Measurements from ENCODE around the gene HCN4. TPM values are rescaled to one million over a fixed set of nuclear protein-coding genes. Genes with fewer than 3 reads are reported as not detected.

The HCN4 gene
- total and polyA plus RNA-seq, 2 experiments from 2014 or later: 2.4 to 10.6 TPM

DNA sequence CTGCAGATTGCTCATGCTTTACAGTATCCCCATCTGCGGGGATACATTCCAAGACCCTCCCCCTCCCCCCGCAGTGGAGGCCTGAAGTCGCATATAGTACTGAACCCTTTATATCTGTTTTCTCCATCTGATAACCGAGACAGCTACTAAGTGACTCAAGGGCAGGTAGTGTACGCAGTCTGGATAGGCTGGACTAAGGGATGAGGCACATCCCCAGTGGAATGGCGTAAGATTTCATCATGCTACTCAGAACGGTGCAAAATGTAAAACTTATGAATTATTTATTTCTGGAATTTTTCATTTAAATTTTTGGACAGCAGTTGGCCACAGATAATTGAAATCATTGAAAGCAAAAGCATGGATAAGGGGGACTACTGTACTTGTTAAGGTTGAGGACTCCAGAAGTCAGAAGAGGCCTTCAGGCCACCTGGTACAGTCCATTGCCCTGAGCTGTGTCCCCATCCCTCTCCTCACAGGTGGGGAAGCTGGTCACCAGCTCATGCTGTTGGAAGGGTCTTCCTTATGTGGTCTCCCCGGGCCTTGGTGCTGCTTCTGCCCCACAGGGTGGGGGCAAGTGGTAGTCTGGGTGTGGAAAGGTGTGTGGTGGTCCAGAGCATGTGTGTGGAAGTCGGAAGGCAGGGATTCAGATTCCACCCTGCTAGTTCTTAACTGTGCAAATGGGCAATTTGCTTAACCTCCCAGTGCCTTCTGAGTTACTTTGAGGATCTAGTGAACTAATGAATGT lies 72.0 kb downstream of the HCN4 start (continued):
- TF ChIP-seq, protein P1, sequence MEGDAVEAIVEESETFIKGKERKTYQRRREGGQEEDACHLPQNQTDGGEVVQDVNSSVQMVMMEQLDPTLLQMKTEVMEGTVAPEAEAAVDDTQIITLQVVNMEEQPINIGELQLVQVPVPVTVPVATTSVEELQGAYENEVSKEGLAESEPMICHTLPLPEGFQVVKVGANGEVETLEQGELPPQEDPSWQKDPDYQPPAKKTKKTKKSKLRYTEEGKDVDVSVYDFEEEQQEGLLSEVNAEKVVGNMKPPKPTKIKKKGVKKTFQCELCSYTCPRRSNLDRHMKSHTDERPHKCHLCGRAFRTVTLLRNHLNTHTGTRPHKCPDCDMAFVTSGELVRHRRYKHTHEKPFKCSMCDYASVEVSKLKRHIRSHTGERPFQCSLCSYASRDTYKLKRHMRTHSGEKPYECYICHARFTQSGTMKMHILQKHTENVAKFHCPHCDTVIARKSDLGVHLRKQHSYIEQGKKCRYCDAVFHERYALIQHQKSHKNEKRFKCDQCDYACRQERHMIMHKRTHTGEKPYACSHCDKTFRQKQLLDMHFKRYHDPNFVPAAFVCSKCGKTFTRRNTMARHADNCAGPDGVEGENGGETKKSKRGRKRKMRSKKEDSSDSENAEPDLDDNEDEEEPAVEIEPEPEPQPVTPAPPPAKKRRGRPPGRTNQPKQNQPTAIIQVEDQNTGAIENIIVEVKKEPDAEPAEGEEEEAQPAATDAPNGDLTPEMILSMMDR (conservative IDR thresholded peaks at IDR 0.05; ENCODE audit: low read depth in 2 of 2): no peak
- TF ChIP-seq JUNB (IDR thresholded peaks at IDR 0.05; ENCODE audit: unreplicated experiment) (no peak), CREB1 (CRISPR knock-in tag; IDR thresholded peaks at IDR 0.05; ENCODE audit: low read depth) (no peak), POLR2AphosphoS5 (IDR thresholded peaks at IDR 0.05; ENCODE audit: low read depth) (no peak)
- TF ChIP-seq, protein P2, sequence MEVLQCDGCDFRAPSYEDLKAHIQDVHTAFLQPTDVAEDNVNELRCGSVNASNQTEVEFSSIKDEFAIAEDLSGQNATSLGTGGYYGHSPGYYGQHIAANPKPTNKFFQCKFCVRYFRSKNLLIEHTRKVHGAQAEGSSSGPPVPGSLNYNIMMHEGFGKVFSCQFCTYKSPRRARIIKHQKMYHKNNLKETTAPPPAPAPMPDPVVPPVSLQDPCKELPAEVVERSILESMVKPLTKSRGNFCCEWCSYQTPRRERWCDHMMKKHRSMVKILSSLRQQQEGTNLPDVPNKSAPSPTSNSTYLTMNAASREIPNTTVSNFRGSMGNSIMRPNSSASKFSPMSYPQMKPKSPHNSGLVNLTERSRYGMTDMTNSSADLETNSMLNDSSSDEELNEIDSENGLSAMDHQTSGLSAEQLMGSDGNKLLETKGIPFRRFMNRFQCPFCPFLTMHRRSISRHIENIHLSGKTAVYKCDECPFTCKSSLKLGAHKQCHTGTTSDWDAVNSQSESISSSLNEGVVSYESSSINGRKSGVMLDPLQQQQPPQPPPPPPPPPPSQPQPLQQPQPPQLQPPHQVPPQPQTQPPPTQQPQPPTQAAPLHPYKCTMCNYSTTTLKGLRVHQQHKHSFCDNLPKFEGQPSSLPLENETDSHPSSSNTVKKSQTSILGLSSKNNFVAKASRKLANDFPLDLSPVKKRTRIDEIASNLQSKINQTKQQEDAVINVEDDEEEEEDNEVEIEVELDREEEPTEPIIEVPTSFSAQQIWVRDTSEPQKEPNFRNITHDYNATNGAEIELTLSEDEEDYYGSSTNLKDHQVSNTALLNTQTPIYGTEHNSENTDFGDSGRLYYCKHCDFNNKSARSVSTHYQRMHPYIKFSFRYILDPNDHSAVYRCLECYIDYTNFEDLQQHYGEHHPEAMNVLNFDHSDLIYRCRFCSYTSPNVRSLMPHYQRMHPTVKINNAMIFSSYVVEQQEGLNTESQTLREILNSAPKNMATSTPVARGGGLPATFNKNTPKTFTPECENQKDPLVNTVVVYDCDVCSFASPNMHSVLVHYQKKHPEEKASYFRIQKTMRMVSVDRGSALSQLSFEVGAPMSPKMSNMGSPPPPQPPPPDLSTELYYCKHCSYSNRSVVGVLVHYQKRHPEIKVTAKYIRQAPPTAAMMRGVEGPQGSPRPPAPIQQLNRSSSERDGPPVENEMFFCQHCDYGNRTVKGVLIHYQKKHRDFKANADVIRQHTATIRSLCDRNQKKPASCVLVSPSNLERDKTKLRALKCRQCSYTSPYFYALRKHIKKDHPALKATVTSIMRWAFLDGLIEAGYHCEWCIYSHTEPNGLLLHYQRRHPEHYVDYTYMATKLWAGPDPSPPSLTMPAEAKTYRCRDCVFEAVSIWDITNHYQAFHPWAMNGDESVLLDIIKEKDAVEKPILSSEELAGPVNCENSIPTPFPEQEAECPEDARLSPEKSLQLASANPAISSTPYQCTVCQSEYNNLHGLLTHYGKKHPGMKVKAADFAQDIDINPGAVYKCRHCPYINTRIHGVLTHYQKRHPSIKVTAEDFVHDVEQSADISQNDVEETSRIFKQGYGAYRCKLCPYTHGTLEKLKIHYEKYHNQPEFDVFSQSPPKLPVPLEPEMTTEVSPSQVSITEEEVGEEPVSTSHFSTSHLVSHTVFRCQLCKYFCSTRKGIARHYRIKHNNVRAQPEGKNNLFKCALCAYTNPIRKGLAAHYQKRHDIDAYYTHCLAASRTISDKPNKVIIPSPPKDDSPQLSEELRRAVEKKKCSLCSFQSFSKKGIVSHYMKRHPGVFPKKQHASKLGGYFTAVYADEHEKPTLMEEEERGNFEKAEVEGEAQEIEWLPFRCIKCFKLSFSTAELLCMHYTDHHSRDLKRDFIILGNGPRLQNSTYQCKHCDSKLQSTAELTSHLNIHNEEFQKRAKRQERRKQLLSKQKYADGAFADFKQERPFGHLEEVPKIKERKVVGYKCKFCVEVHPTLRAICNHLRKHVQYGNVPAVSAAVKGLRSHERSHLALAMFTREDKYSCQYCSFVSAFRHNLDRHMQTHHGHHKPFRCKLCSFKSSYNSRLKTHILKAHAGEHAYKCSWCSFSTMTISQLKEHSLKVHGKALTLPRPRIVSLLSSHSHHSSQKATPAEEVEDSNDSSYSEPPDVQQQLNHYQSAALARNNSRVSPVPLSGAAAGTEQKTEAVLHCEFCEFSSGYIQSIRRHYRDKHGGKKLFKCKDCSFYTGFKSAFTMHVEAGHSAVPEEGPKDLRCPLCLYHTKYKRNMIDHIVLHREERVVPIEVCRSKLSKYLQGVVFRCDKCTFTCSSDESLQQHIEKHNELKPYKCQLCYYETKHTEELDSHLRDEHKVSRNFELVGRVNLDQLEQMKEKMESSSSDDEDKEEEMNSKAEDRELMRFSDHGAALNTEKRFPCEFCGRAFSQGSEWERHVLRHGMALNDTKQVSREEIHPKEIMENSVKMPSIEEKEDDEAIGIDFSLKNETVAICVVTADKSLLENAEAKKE (CRISPR knock-in tag; IDR thresholded peaks at IDR 0.05): no peak

DNA sequence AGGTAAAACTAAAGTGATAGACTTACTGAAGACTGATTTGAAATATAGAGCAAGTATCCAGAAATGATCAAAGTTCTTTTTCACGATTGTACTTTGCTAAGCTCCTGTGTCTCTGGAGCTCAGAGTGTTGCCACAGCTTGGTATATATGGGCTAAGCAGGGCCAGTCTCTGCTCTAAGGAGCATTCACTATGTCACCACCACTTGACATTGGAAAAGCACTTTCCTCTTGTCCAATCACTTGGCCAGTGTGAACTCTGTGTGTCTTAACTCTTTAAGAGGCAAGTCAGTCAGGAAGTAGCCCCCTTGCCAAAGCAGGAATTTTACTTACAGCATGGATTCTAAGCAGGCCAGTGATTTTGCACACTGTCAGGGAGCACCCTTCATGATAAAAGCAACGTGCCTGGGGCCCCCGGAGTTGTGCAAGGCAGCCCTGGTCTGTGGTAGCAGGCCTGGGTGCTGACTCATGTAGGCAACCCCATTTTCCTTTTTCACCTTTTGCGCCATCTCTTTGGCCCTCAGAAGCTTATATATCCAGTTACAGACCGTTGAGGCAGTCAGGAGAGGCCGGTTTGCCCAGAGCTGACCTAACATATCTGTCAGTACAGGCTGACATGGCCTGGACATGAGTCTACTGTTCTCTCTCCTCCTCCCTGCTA lies 73.0 kb downstream of the HCN4 start:
- Histone ChIP-seq H3K27ac (ENCODE audit: low read depth) (no peak overlapping the region), H3K4me2 (no peak overlapping the region), H4K20me1 (replicated peaks; ENCODE audit: insufficient read depth) (0 out of 2 replicates have a peak, but pooled peaks cover 4% of the 10 kb centered on the region), H3K79me2 (replicated peaks; ENCODE audit: insufficient read depth) (no peaks in the 10 kb centered on the region), H3K9me2 (ENCODE audit: insufficient read depth) (no peaks in the 10 kb centered on the region), H3F3A (replicated peaks; ENCODE audit: low read depth) (no peaks in the 10 kb centered on the region), H3K4me3 (no peak overlapping the region), H2AFZ (no peak overlapping the region), H3K4me1 (ENCODE audit: insufficient read depth) (no peaks in the 10 kb centered on the region), H3K36me3 (ENCODE audit: insufficient read depth) (peaks cover 8% of the 10 kb centered on the region), H3K27me3 (ENCODE audit: insufficient read depth) (no peaks in the 10 kb centered on the region)
- H3K27ac Mint-ChIP-seq: peak overlapping the region; percentile 67; the same call in 1 of the 2 replicates
- ATAC-seq (no peak), DNase-seq (ENCODE audit: low spot score) (no peak)
- H3K4me3 Mint-ChIP-seq: no peak overlapping the region
- peaks cover 3% of the 10 kb centered on the region for H3K27me3 Mint-ChIP-seq (ENCODE audit: insufficient read depth, low read depth, poor library complexity)
- H3K4me1 Mint-ChIP-seq: no peaks in the 10 kb centered on the region
- H3K36me3 Mint-ChIP-seq (ENCODE audit: low read depth): peaks cover 19% of the 10 kb centered on the region; the same call in 2 of the 3 replicates
- TF ChIP-seq ZNF114 (CRISPR knock-in tag; IDR thresholded peaks at IDR 0.05) (no peak), ZNF331 (CRISPR knock-in tag; IDR thresholded peaks at IDR 0.05; ENCODE audit: low read depth) (no peak), EZH2 (IDR thresholded peaks at IDR 0.05; ENCODE audit: low read depth, unreplicated experiment) (no peak), JUNB (IDR thresholded peaks at IDR 0.05; ENCODE audit: unreplicated experiment) (no peak), EZH2phosphoT487 (IDR thresholded peaks at IDR 0.05; ENCODE audit: unreplicated experiment) (no peak)
- TF ChIP-seq, protein P3, sequence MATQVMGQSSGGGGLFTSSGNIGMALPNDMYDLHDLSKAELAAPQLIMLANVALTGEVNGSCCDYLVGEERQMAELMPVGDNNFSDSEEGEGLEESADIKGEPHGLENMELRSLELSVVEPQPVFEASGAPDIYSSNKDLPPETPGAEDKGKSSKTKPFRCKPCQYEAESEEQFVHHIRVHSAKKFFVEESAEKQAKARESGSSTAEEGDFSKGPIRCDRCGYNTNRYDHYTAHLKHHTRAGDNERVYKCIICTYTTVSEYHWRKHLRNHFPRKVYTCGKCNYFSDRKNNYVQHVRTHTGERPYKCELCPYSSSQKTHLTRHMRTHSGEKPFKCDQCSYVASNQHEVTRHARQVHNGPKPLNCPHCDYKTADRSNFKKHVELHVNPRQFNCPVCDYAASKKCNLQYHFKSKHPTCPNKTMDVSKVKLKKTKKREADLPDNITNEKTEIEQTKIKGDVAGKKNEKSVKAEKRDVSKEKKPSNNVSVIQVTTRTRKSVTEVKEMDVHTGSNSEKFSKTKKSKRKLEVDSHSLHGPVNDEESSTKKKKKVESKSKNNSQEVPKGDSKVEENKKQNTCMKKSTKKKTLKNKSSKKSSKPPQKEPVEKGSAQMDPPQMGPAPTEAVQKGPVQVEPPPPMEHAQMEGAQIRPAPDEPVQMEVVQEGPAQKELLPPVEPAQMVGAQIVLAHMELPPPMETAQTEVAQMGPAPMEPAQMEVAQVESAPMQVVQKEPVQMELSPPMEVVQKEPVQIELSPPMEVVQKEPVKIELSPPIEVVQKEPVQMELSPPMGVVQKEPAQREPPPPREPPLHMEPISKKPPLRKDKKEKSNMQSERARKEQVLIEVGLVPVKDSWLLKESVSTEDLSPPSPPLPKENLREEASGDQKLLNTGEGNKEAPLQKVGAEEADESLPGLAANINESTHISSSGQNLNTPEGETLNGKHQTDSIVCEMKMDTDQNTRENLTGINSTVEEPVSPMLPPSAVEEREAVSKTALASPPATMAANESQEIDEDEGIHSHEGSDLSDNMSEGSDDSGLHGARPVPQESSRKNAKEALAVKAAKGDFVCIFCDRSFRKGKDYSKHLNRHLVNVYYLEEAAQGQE (IDR thresholded peaks at IDR 0.05; ENCODE audit: unreplicated experiment): no peak
- TF ChIP-seq, protein P4, sequence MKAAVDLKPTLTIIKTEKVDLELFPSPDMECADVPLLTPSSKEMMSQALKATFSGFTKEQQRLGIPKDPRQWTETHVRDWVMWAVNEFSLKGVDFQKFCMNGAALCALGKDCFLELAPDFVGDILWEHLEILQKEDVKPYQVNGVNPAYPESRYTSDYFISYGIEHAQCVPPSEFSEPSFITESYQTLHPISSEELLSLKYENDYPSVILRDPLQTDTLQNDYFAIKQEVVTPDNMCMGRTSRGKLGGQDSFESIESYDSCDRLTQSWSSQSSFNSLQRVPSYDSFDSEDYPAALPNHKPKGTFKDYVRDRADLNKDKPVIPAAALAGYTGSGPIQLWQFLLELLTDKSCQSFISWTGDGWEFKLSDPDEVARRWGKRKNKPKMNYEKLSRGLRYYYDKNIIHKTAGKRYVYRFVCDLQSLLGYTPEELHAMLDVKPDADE (IDR thresholded peaks at IDR 0.05): no peak
- H3K9me3 Mint-ChIP-seq: no peaks in the 10 kb centered on the region

Measured in GM23338 (cell line).